Activated CD8-positive, alpha-beta T cell treated with anti-CD3 and anti-CD28 coated beads for 36 hours (primary cell): ENCODE data around the gene PTPRH. TPM values are rescaled to one million over a fixed set of nuclear protein-coding genes. Genes with fewer than 3 reads are reported as not detected.

Experiments
- ATAC-seq: fragments of 200-7000 bp; cut with Tn5 transposase; one replicate; pipeline ENCODE4 v1.10.0; 2021; ENCODE audit warnings: mild to moderate bottlenecking, moderate library complexity
- CTCF ChIA-PET: fragments of 350-600 bp; sonication (Branson Sonifier 250); formaldehyde crosslinking; loops from one replicate; lab custom pipeline; 2021; ENCODE audit warnings: antibody characterized with exemption; lab: Charles Lee
- POLR2A ChIA-PET: fragments of 350-600 bp; sonication (Branson Sonifier 250); formaldehyde crosslinking; loops from one replicate; lab custom pipeline; 2021; ENCODE audit warnings: antibody characterized with exemption; lab: Charles Lee
- DNase-seq: peaks from one replicate; pipeline ENCODE4 v3.0.0-alpha.2; 2020
- H3K27ac Mint-ChIP-seq: one replicate; pipeline ENCODE4 v1.8.0; 2021; ENCODE audit warnings: mild to moderate bottlenecking, mixed read lengths
- H3K27me3 Mint-ChIP-seq: one replicate; pipeline ENCODE4 v1.8.0; 2021; ENCODE audit warnings: mixed read lengths
- H3K36me3 Mint-ChIP-seq: one replicate; pipeline ENCODE4 v1.8.0; 2021; ENCODE audit warnings: low read depth, mixed read lengths
- H3K4me1 Mint-ChIP-seq: one replicate; pipeline ENCODE4 v1.8.0; 2021; ENCODE audit warnings: low read depth, mixed read lengths
- H3K4me3 Mint-ChIP-seq: one replicate; pipeline ENCODE4 v1.8.0; 2021; ENCODE audit warnings: mild to moderate bottlenecking, moderate library complexity, mixed read lengths
- H3K9me3 Mint-ChIP-seq: one replicate; pipeline ENCODE4 v1.8.0; 2021; ENCODE audit warnings: mixed read lengths
- CTCF ChIP-seq: fragments of 200-600 bp; IDR thresholded peaks from one replicate; pipeline ENCODE4 v1.8.0; 2022; ENCODE audit warnings: antibody characterized with exemption, mild to moderate bottlenecking
- intact Hi-C: fragments of 100-400 bp; cut with micrococcal nuclease; formaldehyde crosslinking; loops from one replicate; pipeline ENCODE4 v1.10.0; 2022
- total RNA-seq, 2 experiments: library from RNA; stranded (reverse); gene quantifications; one replicate each; pipeline ENCODE4 v1.2.3, GENCODE V29; 2021

The PTPRH gene
- total RNA-seq, 2 experiments from 2014 or later = not detected

- ChIA-PET POLR2A (no interaction called here), CTCF (interaction anchor here (1.4 kb wide), 1 partner anchor 29 kb away, joined by 3 read pairs; no protein-coding TSS in a partner anchor)
- Mint-ChIP-seq H3K27ac (no peak overlapping the region), H3K4me1 (no peaks in the 10 kb centered on the region), H3K9me3 (no peaks in the 10 kb centered on the region), H3K4me3 (no peak overlapping the region), H3K36me3 (no peaks in the 10 kb centered on the region), H3K27me3 (peaks cover 6% of the 10 kb centered on the region)
- intact Hi-C loops = no loop called here
- DNase-seq (no peak), ATAC-seq (no peak)
- TF ChIP-seq CTCF = no peak
Measured at GRCh38 chr19:55188625-55189024, 20.7 kb downstream of the PTPRH start.

- Mint-ChIP-seq H3K9me3 (no peaks in the 10 kb centered on the region), H3K27ac (no peak overlapping the region), H3K4me1 (no peaks in the 10 kb centered on the region), H3K36me3 (no peaks in the 10 kb centered on the region), H3K27me3 (peaks cover 20% of the 10 kb centered on the region), H3K4me3 (no peak overlapping the region)
- intact Hi-C loops = no loop called here
- no peak for TF ChIP-seq CTCF
- ChIA-PET CTCF (no interaction called here), POLR2A (no interaction called here)
- DNase-seq (no peak), ATAC-seq (no peak)
Measured at GRCh38 chr19:55186080-55186479, 23.2 kb downstream of the PTPRH start.

GRCh38 chr19:55181740-55182139 is 27.6 kb downstream of the PTPRH start:
- no peak for DNase-seq
- CTCF ChIA-PET = interaction anchor here (1.1 kb wide), 1 partner anchor 22 kb away, joined by 3 read pairs; no protein-coding TSS in a partner anchor
- Mint-ChIP-seq H3K9me3 (no peaks in the 10 kb centered on the region), H3K27ac (no peak overlapping the region), H3K4me3 (no peak overlapping the region), H3K27me3 (peaks cover 49% of the 10 kb centered on the region), H3K36me3 (no peaks in the 10 kb centered on the region), H3K4me1 (peaks cover 16% of the 10 kb centered on the region)
- intact Hi-C loops = no loop called here
- ATAC-seq = no peak
- no peak for TF ChIP-seq CTCF
- POLR2A ChIA-PET = no interaction called here

GRCh38 chr19:55179606-55180484 is 29.5 kb downstream of the PTPRH start, which contains the start of gene SYT5:
Gene SYT5 (minus strand): TSS chr19:55180289. CDS start chr19:55179041, 1,248 bp downstream.
- TF ChIP-seq CTCF = no peak

More at GRCh38 chr19:55179606-55180484, 29.5 kb downstream of the PTPRH start, which contains the start of gene SYT5:
- ATAC-seq (peak; percentile 57), DNase-seq (peak; percentile 62)
- Mint-ChIP-seq H3K4me3 (peak within 1 kb of the TSS; percentile 64), H3K27ac (no peak within 1 kb of the TSS), H3K4me1 (peaks cover 16% of the 10 kb centered on the region), H3K36me3 (no peaks in the 10 kb centered on the region), H3K9me3 (no peaks in the 10 kb centered on the region), H3K27me3 (peaks cover 60% of the 10 kb centered on the region)
- ChIA-PET POLR2A (interaction anchor here (1.1 to 1.4 kb wide), 2 partner anchors 17 to 227 kb away, joined by 3 read pairs; no protein-coding TSS in a partner anchor), CTCF (interaction anchor here (1.2 kb wide), 1 partner anchor 19 kb away, joined by 3 read pairs; no protein-coding TSS in a partner anchor)
- intact Hi-C loops = no loop called here
